GM12878 (cell line): ENCODE results near the gene PDZD8. TPM values are rescaled to one million over a fixed set of nuclear protein-coding genes. Genes with fewer than 3 reads are reported as not detected.

Experiments
- ATAC-seq: fragments of 200-7000 bp; cut with Tn5 transposase; 3 replicates; pipeline ENCODE4 v1.9.1; 2020; ENCODE audit warnings: mild to moderate bottlenecking, moderate library complexity
- BruUV-seq: library from RNA; stranded (reverse); fragments of 400-500 nt; replicated peaks from 2 replicates; lab custom pipeline; 2021; lab: Mats Ljungman, UMichigan
- CTCF ChIA-PET: fragments of 300-600 bp; sonication (Branson Sonifier 250); formaldehyde crosslinking; extraction: SDS; loops from one replicate; lab custom pipeline; 2021; ENCODE audit warnings: inconsistent platforms; lab: Yijun Ruan, JAX
- POLR2A ChIA-PET: fragments of 350-600 bp; formaldehyde crosslinking; extraction: SDS; loops from one replicate; lab custom pipeline; 2021; ENCODE audit warnings: inconsistent platforms; lab: Charles Lee
- RAD21 ChIA-PET: fragments of 300-600 bp; sonication (Branson Sonifier 250); formaldehyde crosslinking; loops from one replicate; lab custom pipeline; 2023; ENCODE audit warnings: antibody characterized with exemption; ENCODE audit not compliant: unreplicated experiment; lab: Charles Lee
- SMC1A ChIA-PET: fragments of 300-600 bp; sonication (Branson Sonifier 250); formaldehyde crosslinking; loops from one replicate; lab custom pipeline; 2023; ENCODE audit not compliant: unreplicated experiment, uncharacterized antibody; lab: Charles Lee
- DNase-seq: peaks from one replicate; pipeline ENCODE4 v3.0.0-alpha.2; 2011; ENCODE audit warnings: low read depth, low spot score
- FAIRE-seq: peaks from 3 replicates; lab custom pipeline; 2011; peaks lifted over from hg19 to GRCh38; lab: Jason Lieb, UNC
- H2AFZ ChIP-seq: 2 replicates; pipeline ENCODE4 v1.6.0; 2011; ENCODE audit warnings: low read depth, low read length, control low read depth; ENCODE audit not compliant: control insufficient read depth
- H3K27ac ChIP-seq: 2 replicates; pipeline ENCODE4 v1.5.1; 2011; ENCODE audit warnings: control low read depth; ENCODE audit not compliant: control insufficient read depth, insufficient read depth
- H3K27me3 ChIP-seq, 2 experiments: replicated peaks in 1 of 2; 2 replicates each; pipeline versions ENCODE4 v1.6.0 to v1.6.1; 2011; ENCODE audit warnings: low read length in 1 of 2; ENCODE audit not compliant: control insufficient read depth in 2 of 2, insufficient read depth in 2 of 2
- H3K36me3 ChIP-seq, 2 experiments: 2 replicates each; pipeline ENCODE4 v1.5.1; 2011; ENCODE audit warnings: low read length in 1 of 2; ENCODE audit not compliant: control insufficient read depth in 2 of 2, insufficient read depth in 2 of 2
- H3K4me1 ChIP-seq: 2 replicates; pipeline ENCODE4 v1.6.1; 2011; ENCODE audit warnings: mild to moderate bottlenecking, low read length, moderate library complexity, mixed read lengths; ENCODE audit not compliant: control insufficient read depth, insufficient read depth
- H3K4me2 ChIP-seq: 2 replicates; pipeline ENCODE4 v1.6.0; 2011; ENCODE audit warnings: control low read depth; ENCODE audit not compliant: control insufficient read depth, insufficient read depth
- H3K4me3 ChIP-seq: fragments of 200-600 bp; sonication (generic); 2 replicates; pipeline ENCODE4 v1.5.1; 2016
- H3K79me2 ChIP-seq: 2 replicates; pipeline ENCODE4 v1.6.0; 2011; ENCODE audit warnings: low read length; ENCODE audit not compliant: control insufficient read depth, insufficient read depth
- H3K9ac ChIP-seq: 2 replicates; pipeline ENCODE4 v1.8.0; 2011; ENCODE audit warnings: low read length, control low read depth, mixed read lengths; ENCODE audit not compliant: control insufficient read depth, insufficient read depth
- H3K9me3 ChIP-seq: replicated peaks from 3 replicates; pipeline ENCODE4 v1.5.1; 2011; ENCODE audit warnings: mild to moderate bottlenecking, low read length; ENCODE audit not compliant: control insufficient read depth, insufficient read depth
- H4K20me1 ChIP-seq: 2 replicates; pipeline ENCODE4 v1.6.0; 2011; ENCODE audit not compliant: control insufficient read depth, insufficient read depth
- CHD4 ChIP-seq: fragments of 200-600 bp; sonication (generic); IDR thresholded peaks from 2 replicates; pipeline ENCODE4 v1.6.1; 2016; ENCODE audit warnings: mild to moderate bottlenecking
- KLF5 ChIP-seq: fragments of 450-650 bp; IDR thresholded peaks from 2 replicates; pipeline ENCODE4 v1.6.1; 2014; ENCODE audit warnings: mild to moderate bottlenecking; ENCODE audit not compliant: partially characterized antibody
- NFXL1 ChIP-seq: fragments of 450-650 bp; IDR thresholded peaks from 2 replicates; pipeline ENCODE4 v1.6.1; 2017; ENCODE audit warnings: antibody characterized with exemption, mild to moderate bottlenecking, borderline replicate concordance
- WGBS: methylation state at CpG from one replicate; pipeline ENCODE4 v1.1.6; 2016; ENCODE audit warnings: low lambda C conversion rate; ENCODE audit not compliant: insufficient replicate concordance, insufficient coverage; ENCODE audit errors: missing lambda C conversion rate; 5-methylcytosine and 5-hydroxymethylcytosine counted together
- in situ Hi-C: fragments of 300-500 bp; cut with MboI; formaldehyde crosslinking; loops from 9 replicates; pipeline ENCODE4 v1.14.3; 2018; ENCODE audit warnings: mixed read lengths
- intact Hi-C: fragments of 100-400 bp; cut with micrococcal nuclease; formaldehyde crosslinking; loops from one replicate; pipeline ENCODE4 v1.14.2; 2022; ENCODE audit not compliant: unreplicated experiment
- polyA plus RNA-seq, 11 experiments: library from polyadenylated mRNA; depleted of rRNA in 4 of 11; unstranded in 6 of 11; stranded (reverse) in 5 of 11; fragments of >200 nt; fragmentation: Nextera tagmentation in 4 of 11; fragmentation: Illumina TruSeq in 1 of 11; extraction: Ambion mirVana in 4 of 11; extraction: Trizol in 1 of 11; gene quantifications; 1 replicate in 1 of 11; 2 replicates in 10 of 11; pipeline versions ENCODE4 v1.2.1 to v1.2.3, GENCODE V29; 2011 to 2016; ENCODE audit warnings: inconsistent platforms in 2 of 11, missing spikeins in 2 of 11, low read depth in 1 of 11
- total RNA-seq, 4 experiments: library from RNA; depleted of rRNA in 3 of 4; stranded (reverse); fragments of >200 nt in 3 of 4; fragmentation: Illumina TruSeq in 1 of 4; extraction: Trizol in 1 of 4; gene quantifications; 2 replicates each; pipeline versions ENCODE4 v1.2.1 to v1.2.3, GENCODE V29; 2013 to 2021
- TF ChIP-seq, protein P1 (sequence below): fragments of 450-650 bp; formaldehyde crosslinking; IDR thresholded peaks from 2 replicates; pipeline ENCODE4 v1.4.0; 2022; ENCODE audit warnings: mild to moderate bottlenecking, moderate library complexity
- TF ChIP-seq, protein P2 (sequence below): fragments of 450-650 bp; formaldehyde crosslinking; IDR thresholded peaks from 2 replicates; pipeline ENCODE4 v1.5.0; 2022; ENCODE audit warnings: mild to moderate bottlenecking, missing genetic modification characterization
- TF ChIP-seq, protein P3 (sequence below): fragments of 450-650 bp; IDR thresholded peaks from 2 replicates; pipeline ENCODE4 v1.6.1; 2017; ENCODE audit warnings: mild to moderate bottlenecking, moderate library complexity
- TF ChIP-seq, protein P4 (sequence below): IDR thresholded peaks from 2 replicates; pipeline ENCODE4 v1.6.1; 2012; ENCODE audit warnings: low read depth, low read length, improper control_type of control experiment

Gene PDZD8
- total and polyA plus RNA-seq, 10 of the 15 experiments (the other 5 are each of a cell fraction or from before 2014, with no cell fraction given) = 2.0 to 21.2 (median 6.7) TPM

GRCh38 chr10:117382861-117383260, 7.6 kb upstream of the PDZD8 start (continued):
- TF ChIP-seq, protein P1, sequence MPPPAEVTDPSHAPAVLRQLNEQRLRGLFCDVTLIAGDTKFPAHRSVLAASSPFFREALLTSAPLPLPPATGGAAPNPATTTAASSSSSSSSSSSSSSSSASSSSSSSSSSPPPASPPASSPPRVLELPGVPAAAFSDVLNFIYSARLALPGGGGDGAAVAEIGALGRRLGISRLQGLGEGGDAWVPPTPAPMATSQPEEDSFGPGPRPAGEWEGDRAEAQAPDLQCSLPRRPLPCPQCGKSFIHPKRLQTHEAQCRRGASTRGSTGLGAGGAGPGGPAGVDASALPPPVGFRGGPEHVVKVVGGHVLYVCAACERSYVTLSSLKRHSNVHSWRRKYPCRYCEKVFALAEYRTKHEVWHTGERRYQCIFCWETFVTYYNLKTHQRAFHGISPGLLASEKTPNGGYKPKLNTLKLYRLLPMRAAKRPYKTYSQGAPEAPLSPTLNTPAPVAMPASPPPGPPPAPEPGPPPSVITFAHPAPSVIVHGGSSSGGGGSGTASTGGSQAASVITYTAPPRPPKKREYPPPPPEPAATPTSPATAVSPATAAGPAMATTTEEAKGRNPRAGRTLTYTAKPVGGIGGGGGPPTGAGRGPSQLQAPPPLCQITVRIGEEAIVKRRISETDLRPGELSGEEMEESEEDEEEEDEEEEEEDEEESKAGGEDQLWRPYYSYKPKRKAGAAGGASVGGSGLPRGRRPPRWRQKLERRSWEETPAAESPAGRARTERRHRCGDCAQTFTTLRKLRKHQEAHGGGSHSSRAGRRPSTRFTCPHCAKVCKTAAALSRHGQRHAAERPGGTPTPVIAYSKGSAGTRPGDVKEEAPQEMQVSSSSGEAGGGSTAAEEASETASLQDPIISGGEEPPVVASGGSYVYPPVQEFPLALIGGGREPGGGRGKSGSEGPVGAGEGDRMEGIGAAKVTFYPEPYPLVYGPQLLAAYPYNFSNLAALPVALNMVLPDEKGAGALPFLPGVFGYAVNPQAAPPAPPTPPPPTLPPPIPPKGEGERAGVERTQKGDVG (CRISPR knock-in tag) = no peak
- TF ChIP-seq NFXL1 = no peak

DNA sequence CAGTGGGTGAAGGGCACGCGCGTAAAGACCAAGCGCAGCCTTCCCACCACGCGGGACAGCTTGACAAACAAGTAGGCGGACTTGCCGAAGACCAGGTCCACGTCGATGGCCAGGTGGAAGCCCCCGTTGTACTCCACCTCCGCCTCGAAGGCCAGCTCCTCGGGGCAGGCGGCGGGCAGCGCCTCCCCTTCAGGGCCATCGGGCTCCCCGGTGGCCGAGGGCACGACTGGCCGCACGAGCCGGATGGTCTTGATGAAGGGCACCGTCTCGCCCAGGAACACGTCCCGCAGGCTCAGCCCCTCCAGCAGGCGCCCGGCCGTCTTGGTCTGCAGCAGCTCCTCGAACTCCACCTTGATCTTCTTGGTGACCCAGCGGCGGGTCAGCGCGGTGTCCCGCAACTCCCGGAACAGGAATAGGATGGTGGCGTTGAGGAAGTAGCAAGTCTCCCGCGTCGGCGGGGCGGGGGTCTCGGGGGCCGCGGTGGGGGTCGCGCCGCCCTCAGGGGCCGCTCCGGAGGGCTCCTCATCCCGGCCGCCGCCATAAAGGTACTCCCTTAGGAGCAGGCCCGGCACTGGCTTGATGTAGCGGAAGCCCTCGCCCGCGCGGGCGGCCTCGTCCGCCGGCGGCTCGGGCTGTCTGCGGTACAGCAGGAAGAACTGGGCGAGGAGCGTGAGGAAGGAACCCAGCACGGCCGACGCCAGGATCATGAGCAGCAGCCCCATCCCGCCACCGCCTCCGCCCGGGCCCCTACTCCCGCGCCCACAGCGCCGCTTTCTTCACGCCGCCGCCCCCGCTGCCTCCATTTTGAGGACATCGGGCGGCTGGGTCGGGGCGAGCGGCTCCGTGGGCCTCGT, 507 bp downstream of the PDZD8 start:
- no peaks in the 10 kb centered on the region for H3K9me3 ChIP-seq
- peak; percentile 37 for ATAC-seq
- ChIA-PET SMC1A (interaction anchor here (0.6 to 1.6 kb wide), 8 partner anchors 12 to 67 kb away, joined by 3 to 10 read pairs (median 6); no protein-coding TSS in a partner anchor), CTCF (interaction anchor here (0.8 to 1.6 kb wide), 3 partner anchors 14 to 158 kb away, joined by 4 to 5 read pairs (median 5); no protein-coding TSS in a partner anchor), POLR2A (interaction anchor here (0.6 to 1.4 kb wide), 10 partner anchors 8 to 1803 kb away, joined by 3 to 8 read pairs (median 4); no protein-coding TSS in a partner anchor), RAD21 (interaction anchor here (0.8 to 1.7 kb wide), 7 partner anchors 14 to 67 kb away, joined by 3 to 6 read pairs (median 4); no protein-coding TSS in a partner anchor)
- no peak for FAIRE-seq
- no TSS peak for BruUV-seq
- H3K27ac ChIP-seq = peak overlapping the region; percentile 69
- H4K20me1 ChIP-seq = no peaks in the 10 kb centered on the region
- peak overlapping the region; percentile 94 for H2AFZ ChIP-seq
- 0 out of 2 replicates have a peak, but pooled peaks cover 5% of the 10 kb centered on the region for H3K4me1 ChIP-seq
- peaks cover 56% of the 10 kb centered on the region for H3K79me2 ChIP-seq
- H3K4me3 ChIP-seq = peak overlapping the region; percentile 84
- in situ Hi-C loops (no loop called here), intact Hi-C loops (loop anchor here (5.0 to 10.0 kb wide), 2 partner anchors 52 to 280 kb away; no protein-coding TSS in a partner anchor)
- peaks cover 0 to 4% of the 10 kb centered on the region in 2 experiments; a peak in 1 of 4 replicates for H3K36me3 ChIP-seq
- peak overlapping the region; percentile 72 for H3K9ac ChIP-seq
- under 1% methylated on average over 64 of the region's 92 CpGs for WGBS
- no peak for DNase-seq
- no peaks in the 10 kb centered on the region; a peak in 1 of 4 replicates for H3K27me3 ChIP-seq
- peak overlapping the region; percentile 32 for H3K4me2 ChIP-seq
- TF ChIP-seq, protein P2, sequence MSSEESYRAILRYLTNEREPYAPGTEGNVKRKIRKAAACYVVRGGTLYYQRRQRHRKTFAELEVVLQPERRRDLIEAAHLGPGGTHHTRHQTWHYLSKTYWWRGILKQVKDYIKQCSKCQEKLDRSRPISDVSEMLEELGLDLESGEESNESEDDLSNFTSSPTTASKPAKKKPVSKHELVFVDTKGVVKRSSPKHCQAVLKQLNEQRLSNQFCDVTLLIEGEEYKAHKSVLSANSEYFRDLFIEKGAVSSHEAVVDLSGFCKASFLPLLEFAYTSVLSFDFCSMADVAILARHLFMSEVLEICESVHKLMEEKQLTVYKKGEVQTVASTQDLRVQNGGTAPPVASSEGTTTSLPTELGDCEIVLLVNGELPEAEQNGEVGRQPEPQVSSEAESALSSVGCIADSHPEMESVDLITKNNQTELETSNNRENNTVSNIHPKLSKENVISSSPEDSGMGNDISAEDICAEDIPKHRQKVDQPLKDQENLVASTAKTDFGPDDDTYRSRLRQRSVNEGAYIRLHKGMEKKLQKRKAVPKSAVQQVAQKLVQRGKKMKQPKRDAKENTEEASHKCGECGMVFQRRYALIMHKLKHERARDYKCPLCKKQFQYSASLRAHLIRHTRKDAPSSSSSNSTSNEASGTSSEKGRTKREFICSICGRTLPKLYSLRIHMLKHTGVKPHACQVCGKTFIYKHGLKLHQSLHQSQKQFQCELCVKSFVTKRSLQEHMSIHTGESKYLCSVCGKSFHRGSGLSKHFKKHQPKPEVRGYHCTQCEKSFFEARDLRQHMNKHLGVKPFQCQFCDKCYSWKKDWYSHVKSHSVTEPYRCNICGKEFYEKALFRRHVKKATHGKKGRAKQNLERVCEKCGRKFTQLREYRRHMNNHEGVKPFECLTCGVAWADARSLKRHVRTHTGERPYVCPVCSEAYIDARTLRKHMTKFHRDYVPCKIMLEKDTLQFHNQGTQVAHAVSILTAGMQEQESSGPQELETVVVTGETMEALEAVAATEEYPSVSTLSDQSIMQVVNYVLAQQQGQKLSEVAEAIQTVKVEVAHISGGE (CRISPR knock-in tag) = no peak
- TF ChIP-seq, protein P3, sequence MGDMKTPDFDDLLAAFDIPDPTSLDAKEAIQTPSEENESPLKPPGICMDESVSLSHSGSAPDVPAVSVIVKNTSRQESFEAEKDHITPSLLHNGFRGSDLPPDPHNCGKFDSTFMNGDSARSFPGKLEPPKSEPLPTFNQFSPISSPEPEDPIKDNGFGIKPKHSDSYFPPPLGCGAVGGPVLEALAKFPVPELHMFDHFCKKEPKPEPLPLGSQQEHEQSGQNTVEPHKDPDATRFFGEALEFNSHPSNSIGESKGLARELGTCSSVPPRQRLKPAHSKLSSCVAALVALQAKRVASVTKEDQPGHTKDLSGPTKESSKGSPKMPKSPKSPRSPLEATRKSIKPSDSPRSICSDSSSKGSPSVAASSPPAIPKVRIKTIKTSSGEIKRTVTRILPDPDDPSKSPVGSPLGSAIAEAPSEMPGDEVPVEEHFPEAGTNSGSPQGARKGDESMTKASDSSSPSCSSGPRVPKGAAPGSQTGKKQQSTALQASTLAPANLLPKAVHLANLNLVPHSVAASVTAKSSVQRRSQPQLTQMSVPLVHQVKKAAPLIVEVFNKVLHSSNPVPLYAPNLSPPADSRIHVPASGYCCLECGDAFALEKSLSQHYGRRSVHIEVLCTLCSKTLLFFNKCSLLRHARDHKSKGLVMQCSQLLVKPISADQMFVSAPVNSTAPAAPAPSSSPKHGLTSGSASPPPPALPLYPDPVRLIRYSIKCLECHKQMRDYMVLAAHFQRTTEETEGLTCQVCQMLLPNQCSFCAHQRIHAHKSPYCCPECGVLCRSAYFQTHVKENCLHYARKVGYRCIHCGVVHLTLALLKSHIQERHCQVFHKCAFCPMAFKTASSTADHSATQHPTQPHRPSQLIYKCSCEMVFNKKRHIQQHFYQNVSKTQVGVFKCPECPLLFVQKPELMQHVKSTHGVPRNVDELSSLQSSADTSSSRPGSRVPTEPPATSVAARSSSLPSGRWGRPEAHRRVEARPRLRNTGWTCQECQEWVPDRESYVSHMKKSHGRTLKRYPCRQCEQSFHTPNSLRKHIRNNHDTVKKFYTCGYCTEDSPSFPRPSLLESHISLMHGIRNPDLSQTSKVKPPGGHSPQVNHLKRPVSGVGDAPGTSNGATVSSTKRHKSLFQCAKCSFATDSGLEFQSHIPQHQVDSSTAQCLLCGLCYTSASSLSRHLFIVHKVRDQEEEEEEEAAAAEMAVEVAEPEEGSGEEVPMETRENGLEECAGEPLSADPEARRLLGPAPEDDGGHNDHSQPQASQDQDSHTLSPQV = no peak
- TF ChIP-seq CHD4 (no peak), KLF5 (no peak)
- TF ChIP-seq, protein P4, sequence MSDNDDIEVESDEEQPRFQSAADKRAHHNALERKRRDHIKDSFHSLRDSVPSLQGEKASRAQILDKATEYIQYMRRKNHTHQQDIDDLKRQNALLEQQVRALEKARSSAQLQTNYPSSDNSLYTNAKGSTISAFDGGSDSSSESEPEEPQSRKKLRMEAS = no peak
